Caco-2 (cell line): Measurements from ENCODE around the gene ZNF552. TPM values are rescaled to one million over a fixed set of nuclear protein-coding genes. Genes with fewer than 3 reads are reported as not detected.
A peak's percentile ranks its signal among the peaks of the same experiment; 100 is the strongest.
"Not testable (repeated sequence)": the region's sequence is repeated elsewhere in the genome, so short reads cannot be mapped to it uniquely, and the experiment has no call there.

Experiments
- BruUV-seq: library from RNA; stranded (reverse); fragments of 400-500 nt; replicated peaks from 2 replicates; lab custom pipeline; 2021; lab: Mats Ljungman, UMichigan
- CTCF ChIA-PET: fragments of 300-600 bp; sonication (Branson Sonifier 250); formaldehyde crosslinking; loops from one replicate; lab custom pipeline; 2022; ENCODE audit warnings: antibody characterized with exemption; lab: Charles Lee
- POLR2A ChIA-PET: fragments of 300-600 bp; sonication (Branson Sonifier 250); formaldehyde crosslinking; loops from one replicate; lab custom pipeline; 2022; ENCODE audit warnings: antibody characterized with exemption; lab: Charles Lee
- DNase-seq, 2 experiments: peaks; one replicate each; pipeline versions ENCODE4 v3.0.0 to v3.0.0-alpha.2; 2020 to 2022
- H3K27me3 ChIP-seq: replicated peaks from 2 replicates; pipeline ENCODE4 v1.6.0; 2011; ENCODE audit warnings: low read length; ENCODE audit not compliant: control insufficient read depth, insufficient read depth
- H3K36me3 ChIP-seq: 2 replicates; pipeline ENCODE4 v1.5.1; 2011; ENCODE audit warnings: low read length; ENCODE audit not compliant: control insufficient read depth, insufficient read depth
- H3K4me1 ChIP-seq: fragments of 250-450 bp; sonication (Bioruptor Pico); 2 replicates; pipeline ENCODE4 v1.5.1; 2020; ENCODE audit warnings: mild to moderate bottlenecking
- H3K4me3 ChIP-seq: 2 replicates; pipeline ENCODE4 v1.5.1; 2011; ENCODE audit warnings: low read depth, mild to moderate bottlenecking, control low read depth, low read length
- H3K9me3 ChIP-seq: fragments of 250-450 bp; sonication (Bioruptor Pico); 2 replicates; pipeline ENCODE4 v1.5.1; 2020; ENCODE audit warnings: mild to moderate bottlenecking, moderate library complexity
- H3K27ac Mint-ChIP-seq: one replicate; pipeline ENCODE4 v1.8.0; 2022; ENCODE audit warnings: mixed read lengths; ENCODE audit not compliant: unreplicated experiment
- H3K27me3 Mint-ChIP-seq: one replicate; pipeline ENCODE4 v1.8.0; 2022; ENCODE audit warnings: mixed read lengths; ENCODE audit not compliant: insufficient read depth, unreplicated experiment
- H3K36me3 Mint-ChIP-seq: one replicate; pipeline ENCODE4 v1.8.0; 2022; ENCODE audit warnings: mild to moderate bottlenecking, mixed read lengths; ENCODE audit not compliant: insufficient read depth, unreplicated experiment
- H3K4me1 Mint-ChIP-seq: one replicate; pipeline ENCODE4 v1.8.0; 2022; ENCODE audit warnings: low read depth, mixed read lengths; ENCODE audit not compliant: unreplicated experiment
- H3K4me3 Mint-ChIP-seq: one replicate; pipeline ENCODE4 v1.8.0; 2022; ENCODE audit warnings: mild to moderate bottlenecking, moderate library complexity, mixed read lengths; ENCODE audit not compliant: unreplicated experiment
- H3K9me3 Mint-ChIP-seq: one replicate; pipeline ENCODE4 v1.8.0; 2022; ENCODE audit warnings: mixed read lengths; ENCODE audit not compliant: unreplicated experiment
- intact Hi-C: fragments of 100-400 bp; cut with micrococcal nuclease; formaldehyde crosslinking; loops from one replicate; pipeline ENCODE4 v1.10.0; 2022; ENCODE audit not compliant: unreplicated experiment
- total RNA-seq: library from RNA; stranded (reverse); gene quantifications from 2 replicates; pipeline ENCODE4 v1.2.3, GENCODE V29; 2022
- TF ChIP-seq, protein P1 (sequence below), 2 experiments: fragments of 200-600 bp in 1 of 2; IDR thresholded peaks; 1 replicate in 1 of 2; 2 replicates in 1 of 2; pipeline versions ENCODE4 v1.5.1 to v1.8.0; 2011 to 2022; ENCODE audit warnings: antibody characterized with exemption in 1 of 2, control low read depth in 1 of 2, inconsistent platforms in 1 of 2, low read depth in 1 of 2, low read length in 1 of 2, mild to moderate bottlenecking in 1 of 2, moderate library complexity in 1 of 2; ENCODE audit not compliant: insufficient read depth in 1 of 2, severe bottlenecking in 1 of 2, unreplicated experiment in 1 of 2

Gene ZNF552
- total RNA-seq, 1 experiment from 2014 or later, result 48.2 TPM

DNA sequence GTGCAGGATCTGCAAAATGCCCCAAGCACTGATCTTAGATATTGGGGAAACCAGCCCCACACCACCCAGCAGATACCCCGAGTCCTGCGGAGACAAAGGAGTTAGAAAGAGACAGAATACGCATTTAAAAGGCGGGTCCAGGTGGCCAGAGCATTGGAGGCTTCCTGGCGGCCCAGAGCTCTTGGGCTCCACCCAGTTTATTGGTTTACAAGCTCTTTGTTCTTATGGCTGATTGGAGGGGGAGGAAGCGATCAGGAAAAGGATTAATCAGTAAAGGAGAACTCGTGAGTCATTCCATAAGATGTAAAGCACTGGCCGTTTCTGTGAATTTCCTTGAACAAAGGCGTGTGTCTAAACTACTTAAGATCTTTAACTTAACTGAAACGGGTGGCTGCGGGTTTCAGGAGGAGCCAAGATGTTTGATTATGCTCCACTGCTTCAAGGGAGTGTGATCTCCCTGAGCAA is 35.9 kb upstream of the ZNF552 start:
- BruUV-seq, result no TSS peak

DNA sequence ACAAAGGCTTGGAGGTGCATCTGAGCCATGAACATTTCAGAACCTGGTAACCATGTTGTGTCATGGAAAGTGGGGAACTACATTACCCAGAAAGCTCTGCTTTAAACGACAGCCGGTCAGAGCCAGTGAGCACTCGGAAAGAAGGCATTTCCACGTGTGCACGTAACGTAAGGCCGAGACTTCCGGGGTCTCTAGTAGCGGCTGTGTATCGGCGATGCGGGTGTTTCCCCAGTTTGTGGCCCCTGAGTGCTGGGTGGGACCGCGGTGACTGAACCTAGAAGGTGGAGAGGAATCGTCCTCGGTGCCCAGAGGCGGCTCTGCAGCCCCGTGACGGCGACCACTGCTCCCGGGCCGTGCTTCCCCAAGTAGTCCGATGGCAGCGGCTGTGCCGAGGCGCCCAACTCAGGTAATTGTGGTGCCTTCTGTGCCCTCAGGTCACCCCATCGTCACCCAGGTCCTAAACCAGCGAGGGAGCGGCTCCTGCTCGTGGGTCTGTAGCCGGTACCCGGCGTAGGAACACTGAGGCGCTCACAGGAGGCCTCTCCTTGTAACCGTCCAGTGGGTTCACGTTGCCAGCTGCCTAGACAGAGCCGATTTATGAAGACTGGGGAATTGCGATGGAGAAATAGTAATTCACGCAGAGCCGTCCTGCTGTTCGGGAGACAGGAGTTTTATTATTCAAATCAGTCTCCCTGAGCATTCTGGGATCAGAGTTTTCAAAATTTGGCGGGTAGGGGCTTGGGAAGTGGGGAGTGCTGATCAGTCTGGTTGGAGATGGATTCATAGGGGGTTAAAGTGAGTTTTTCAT is 35.2 kb upstream of the ZNF552 start, which contains the start of gene ZNF587:
TSS of gene ZNF587 (plus strand) at position 194 of the 808 bp plus-strand sequence. CDS start at position 374, 180 bp downstream.
- CTCF ChIA-PET, result interaction anchor here (1.1 kb wide), 1 partner anchor 35 kb away, joined by 3 read pairs; the partner anchor contains the start of gene ZNF552
- H3K9me3 Mint-ChIP-seq, H3K36me3 ChIP-seq, H3K9me3 ChIP-seq, H3K27me3 ChIP-seq, H3K27me3 Mint-ChIP-seq: not testable (repeated sequence)
- Histone ChIP-seq H3K4me1 (peaks cover 12% of the 10 kb centered on the region), H3K4me3 (peak within 1 kb of the TSS; percentile 44)
- H3K27ac Mint-ChIP-seq, result peak within 1 kb of the TSS; percentile 99
- BruUV-seq, result TSS peak; percentile 99
- peaks cover 17% of the 10 kb centered on the region for H3K4me1 Mint-ChIP-seq
- H3K36me3 Mint-ChIP-seq, result peaks cover 87% of the 10 kb centered on the region
- peak; percentile 82 to 87 for DNase-seq
- POLR2A ChIA-PET, result interaction anchor here (0.5 to 1.7 kb wide), 9 partner anchors 9 to 1719 kb away, joined by 3 to 8 read pairs (median 5); partner anchors contain the start of genes ZNF211, ZNF552 and ZNF586
- H3K4me3 Mint-ChIP-seq, result peak within 1 kb of the TSS; percentile 99
- intact Hi-C loops, result loop anchor here (2.0 kb wide), 1 partner anchor 35 kb away; the partner anchor contains the start of gene ZNF552

More for the DNA sequence above, 35.9 kb upstream of the ZNF552 start:
- peak overlapping the region; percentile 99 for H3K27ac Mint-ChIP-seq
- DNase-seq, result peak; percentile 59 to 73
- peaks cover 87% of the 10 kb centered on the region for H3K36me3 Mint-ChIP-seq
- Histone ChIP-seq H3K9me3 (no peaks in the 10 kb centered on the region), H3K4me3 (peak overlapping the region; percentile 44), H3K27me3 (no peaks in the 10 kb centered on the region), H3K4me1 (peaks cover 12% of the 10 kb centered on the region), H3K36me3 (peaks cover 5% of the 10 kb centered on the region)
- H3K4me3 Mint-ChIP-seq, result peak overlapping the region; percentile 99
- TF ChIP-seq, protein P1, sequence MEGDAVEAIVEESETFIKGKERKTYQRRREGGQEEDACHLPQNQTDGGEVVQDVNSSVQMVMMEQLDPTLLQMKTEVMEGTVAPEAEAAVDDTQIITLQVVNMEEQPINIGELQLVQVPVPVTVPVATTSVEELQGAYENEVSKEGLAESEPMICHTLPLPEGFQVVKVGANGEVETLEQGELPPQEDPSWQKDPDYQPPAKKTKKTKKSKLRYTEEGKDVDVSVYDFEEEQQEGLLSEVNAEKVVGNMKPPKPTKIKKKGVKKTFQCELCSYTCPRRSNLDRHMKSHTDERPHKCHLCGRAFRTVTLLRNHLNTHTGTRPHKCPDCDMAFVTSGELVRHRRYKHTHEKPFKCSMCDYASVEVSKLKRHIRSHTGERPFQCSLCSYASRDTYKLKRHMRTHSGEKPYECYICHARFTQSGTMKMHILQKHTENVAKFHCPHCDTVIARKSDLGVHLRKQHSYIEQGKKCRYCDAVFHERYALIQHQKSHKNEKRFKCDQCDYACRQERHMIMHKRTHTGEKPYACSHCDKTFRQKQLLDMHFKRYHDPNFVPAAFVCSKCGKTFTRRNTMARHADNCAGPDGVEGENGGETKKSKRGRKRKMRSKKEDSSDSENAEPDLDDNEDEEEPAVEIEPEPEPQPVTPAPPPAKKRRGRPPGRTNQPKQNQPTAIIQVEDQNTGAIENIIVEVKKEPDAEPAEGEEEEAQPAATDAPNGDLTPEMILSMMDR (IDR thresholded peaks at IDR 0.05; ENCODE audit: insufficient read depth in 1 of 2, low read depth in 1 of 2, low read length in 1 of 2, severe bottlenecking in 1 of 2, unreplicated experiment in 1 of 2), result no peak
- intact Hi-C loops, result no loop called here
- ChIA-PET POLR2A (interaction anchor here (0.6 to 1.7 kb wide), 4 partner anchors 10 to 1719 kb away, joined by 6 to 8 read pairs (median 6); partner anchors contain the start of gene ZNF552), CTCF (no interaction called here)
- no peaks in the 10 kb centered on the region for H3K27me3 Mint-ChIP-seq
- H3K4me1 Mint-ChIP-seq, result peaks cover 17% of the 10 kb centered on the region
- H3K9me3 Mint-ChIP-seq, result no peaks in the 10 kb centered on the region

GRCh38 chr19:57849162-57849665 is 34.5 kb upstream of the ZNF552 start:
- Histone ChIP-seq H3K4me1 (peaks cover 12% of the 10 kb centered on the region), H3K4me3 (peak overlapping the region; percentile 44; the same call in 1 of the 2 replicates)
- H3K36me3 Mint-ChIP-seq, result peaks cover 88% of the 10 kb centered on the region
- intact Hi-C loops, result loop anchor here (2.0 kb wide), 1 partner anchor 34 kb away; the partner anchor contains the start of gene ZNF552
- not testable (repeated sequence) for H3K27me3 ChIP-seq, DNase-seq, BruUV-seq, H3K9me3 Mint-ChIP-seq, H3K9me3 ChIP-seq, H3K27me3 Mint-ChIP-seq, H3K36me3 ChIP-seq
- CTCF ChIA-PET, result interaction anchor here (1.1 kb wide), 1 partner anchor 34 kb away, joined by 3 read pairs; the partner anchor contains the start of gene ZNF552
- peaks cover 17% of the 10 kb centered on the region for H3K4me1 Mint-ChIP-seq
- H3K4me3 Mint-ChIP-seq, result peak overlapping the region; percentile 99
- H3K27ac Mint-ChIP-seq, result peak overlapping the region; percentile 99
- POLR2A ChIA-PET, result interaction anchor here (0.5 to 1.7 kb wide), 7 partner anchors 8 to 216 kb away, joined by 3 to 8 read pairs (median 3); partner anchors contain the start of genes ZNF211 and ZNF586

GRCh38 chr19:57847164-57847563 is 32.5 kb upstream of the ZNF552 start:
- H3K4me3 ChIP-seq, BruUV-seq, H3K9me3 Mint-ChIP-seq, DNase-seq, H3K27me3 ChIP-seq, H3K36me3 ChIP-seq, H3K27me3 Mint-ChIP-seq, H3K4me3 Mint-ChIP-seq, CTCF ChIA-PET, H3K9me3 ChIP-seq, intact Hi-C loops, POLR2A ChIA-PET, H3K27ac Mint-ChIP-seq: not testable (repeated sequence)
- peaks cover 12% of the 10 kb centered on the region for H3K4me1 ChIP-seq
- Mint-ChIP-seq H3K4me1 (peaks cover 20% of the 10 kb centered on the region), H3K36me3 (peaks cover 82% of the 10 kb centered on the region)
